GM19023 (cell line): ENCODE data around the gene RASSF7.
A peak's percentile ranks its signal among the peaks of the same experiment; 100 is the strongest.

ENCODE experiments used
- ATAC-seq: cut with Tn5 transposase; IDR thresholded peaks from one replicate; pipeline ENCODE4 v1.9.1; 2021; ENCODE audit warnings: mild to moderate bottlenecking, moderate library complexity; ENCODE audit not compliant: unreplicated experiment

Gene RASSF7

GRCh38 chr11:550746-551085 lies 10.1 kb upstream of the RASSF7 start:
- ATAC-seq = no peak

- no peak for ATAC-seq
These were observed 9.6 kb upstream of the RASSF7 start for GRCh38 chr11:551131-551530.

GRCh38 chr11:551596-551995 lies 9.2 kb upstream of the RASSF7 start:
- ATAC-seq = no peak

- ATAC-seq = no peak
These were observed 7.4 kb upstream of the RASSF7 start for GRCh38 chr11:553083-553987.

GRCh38 chr11:553988-554340 lies 6.8 kb upstream of the RASSF7 start:
- no peak for ATAC-seq

GRCh38 chr11:554428-555226 lies 6.1 kb upstream of the RASSF7 start:
- peak; percentile 67 for ATAC-seq

GRCh38 chr11:555227-555779 lies 5.5 kb upstream of the RASSF7 start:
- ATAC-seq = no peak

GRCh38 chr11:555780-556661 lies 4.7 kb upstream of the RASSF7 start:
- ATAC-seq = no peak

GRCh38 chr11:556662-557256 lies 4.0 kb upstream of the RASSF7 start:
- ATAC-seq = no peak

GRCh38 chr11:557328-558132 lies 3.2 kb upstream of the RASSF7 start:
- no peak for ATAC-seq

- no peak for ATAC-seq
These were observed 2.3 kb upstream of the RASSF7 start for GRCh38 chr11:558503-558902.

GRCh38 chr11:559020-559620 lies 1.6 kb upstream of the RASSF7 start:
- ATAC-seq = no peak

GRCh38 chr11:559712-560304 lies 962 bp upstream of the RASSF7 start:
- ATAC-seq = no peak

- ATAC-seq = peak; percentile 30
These were observed 606 bp downstream of the RASSF7 start for GRCh38 chr11:561148-562003.

- no peak for ATAC-seq
These were observed 1.4 kb downstream of the RASSF7 start for GRCh38 chr11:562046-562645.

GRCh38 chr11:563066-563811 lies 2.5 kb downstream of the RASSF7 start:
- no peak for ATAC-seq
